Loucy (cell line): ENCODE data around the gene FAM76B.

ENCODE experiments used
- H2AFZ ChIP-seq: fragments of 200-600 bp; sonication (generic); 2 replicates; pipeline ENCODE4 v1.6.0; 2016; ENCODE audit warnings: antibody characterized with exemption, mild to moderate bottlenecking, low read length, moderate library complexity
- H3F3A ChIP-seq: fragments of 200-600 bp; 2 replicates; pipeline ENCODE4 v1.6.0; 2016; ENCODE audit warnings: antibody characterized with exemption, low read depth, mild to moderate bottlenecking
- H3K27me3 ChIP-seq: fragments of 200-600 bp; sonication (generic); 2 replicates; pipeline ENCODE4 v1.6.1; 2014; ENCODE audit warnings: low read length, mild to moderate bottlenecking; ENCODE audit not compliant: insufficient read depth, poor library complexity, severe bottlenecking
- H3K36me3 ChIP-seq: fragments of 200-600 bp; sonication (generic); 2 replicates; pipeline ENCODE4 v1.6.1; 2016; ENCODE audit warnings: low read length; ENCODE audit not compliant: insufficient read depth
- H3K4me1 ChIP-seq: fragments of 200-600 bp; sonication (generic); 2 replicates; pipeline ENCODE4 v1.5.1; 2014; ENCODE audit warnings: low read length, mild to moderate bottlenecking; ENCODE audit not compliant: insufficient read depth, poor library complexity, severe bottlenecking
- H3K4me2 ChIP-seq: fragments of 200-600 bp; sonication (generic); 2 replicates; pipeline ENCODE4 v1.6.0; 2014; ENCODE audit warnings: antibody characterized with exemption, low read length, low read depth, mild to moderate bottlenecking; ENCODE audit not compliant: poor library complexity, severe bottlenecking
- H3K4me3 ChIP-seq: fragments of 200-600 bp; sonication (generic); 2 replicates; pipeline ENCODE4 v1.5.1; 2014; ENCODE audit warnings: low read length, mild to moderate bottlenecking, mixed read lengths; ENCODE audit not compliant: poor library complexity, severe bottlenecking
- H3K79me2 ChIP-seq: fragments of 200-600 bp; sonication (generic); 2 replicates; pipeline ENCODE4 v1.6.1; 2014; ENCODE audit warnings: low read length; ENCODE audit not compliant: insufficient read depth
- H3K9ac ChIP-seq: fragments of 200-600 bp; sonication (generic); 2 replicates; pipeline ENCODE4 v1.6.0; 2014; ENCODE audit warnings: mild to moderate bottlenecking, low read depth, low read length, moderate library complexity; ENCODE audit not compliant: poor library complexity, severe bottlenecking
- H3K9me2 ChIP-seq: fragments of 200-600 bp; sonication (generic); replicated peaks from 2 replicates; pipeline ENCODE4 v1.6.1; 2016; ENCODE audit warnings: low read depth, low read length, mixed read lengths
- H3K9me3 ChIP-seq: fragments of 200-600 bp; sonication (generic); 2 replicates; pipeline ENCODE4 v1.6.1; 2014; ENCODE audit warnings: mild to moderate bottlenecking, antibody characterized with exemption, low read length, low read depth; ENCODE audit not compliant: insufficient read depth
- H4K20me1 ChIP-seq: fragments of 200-600 bp; sonication (generic); 2 replicates; pipeline ENCODE4 v1.6.0; 2014; ENCODE audit warnings: antibody characterized with exemption, low read length, mild to moderate bottlenecking; ENCODE audit not compliant: insufficient read depth, poor library complexity, severe bottlenecking
- EZH2phosphoT487 ChIP-seq: fragments of 200-600 bp; IDR thresholded peaks from 2 replicates; pipeline ENCODE4 v1.6.1; 2018; ENCODE audit warnings: antibody characterized with exemption, mild to moderate bottlenecking, moderate library complexity, borderline replicate concordance
- TF ChIP-seq, protein P1 (sequence below): fragments of 200-600 bp; sonication (generic); conservative IDR thresholded peaks from 2 replicates; pipeline ENCODE4 v1.5.1; 2014; ENCODE audit warnings: mild to moderate bottlenecking, antibody characterized with exemption, low read length

The FAM76B gene

DNA sequence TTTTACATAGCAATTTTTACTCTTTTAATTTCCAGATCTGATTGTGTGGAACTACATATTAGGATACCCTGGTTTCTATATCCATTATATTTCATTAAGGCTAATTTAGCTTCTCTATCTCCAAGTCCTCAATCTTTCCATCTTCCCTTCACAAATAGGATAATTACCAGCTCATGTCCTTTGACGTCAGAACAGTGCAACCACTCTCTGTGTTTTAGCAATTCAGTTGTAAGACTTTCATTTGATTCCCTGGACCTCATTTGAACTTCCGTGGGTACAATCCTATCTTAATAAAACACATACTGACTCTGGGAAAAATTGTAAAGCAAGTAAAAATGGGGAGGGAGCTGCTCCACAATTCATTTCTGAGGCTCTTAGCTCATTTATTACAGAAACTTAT, 52.8 kb downstream of the FAM76B start:
- no peaks in the 10 kb centered on the region for H4K20me1 ChIP-seq
- H2AFZ ChIP-seq: no peak overlapping the region

DNA sequence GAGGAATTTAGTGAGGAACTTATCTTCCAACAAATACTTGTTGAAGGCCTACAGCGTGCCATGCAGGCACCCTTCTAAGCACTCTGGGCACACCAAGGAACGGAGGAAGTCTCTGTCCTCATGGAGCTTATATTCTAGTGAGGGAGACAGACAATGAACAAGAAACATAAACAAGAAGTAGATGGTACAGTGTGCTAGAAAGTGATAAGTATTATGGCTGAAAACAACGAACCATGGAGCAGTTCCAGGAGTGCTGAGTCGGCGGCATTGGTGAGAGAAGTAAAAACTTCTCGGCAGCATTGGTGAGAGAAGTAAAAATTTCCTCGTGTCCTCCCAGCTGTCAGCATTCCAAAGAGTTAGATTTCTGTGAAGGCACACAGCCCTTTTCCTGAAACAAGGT, 53.2 kb downstream of the FAM76B start:
- Histone ChIP-seq H3K36me3 (no peaks in the 10 kb centered on the region), H3K4me1 (peaks cover 50% of the 10 kb centered on the region), H3K27me3 (no peaks in the 10 kb centered on the region), H3K9me3 (no peaks in the 10 kb centered on the region), H3K9me2 (no peaks in the 10 kb centered on the region), H3K79me2 (no peaks in the 10 kb centered on the region), H2AFZ (no peak overlapping the region), H3K4me3 (no peak overlapping the region), H3K9ac (no peak overlapping the region), H3K4me2 (no peak overlapping the region), H4K20me1 (no peaks in the 10 kb centered on the region), H3F3A (peaks cover 12% of the 10 kb centered on the region)
- TF ChIP-seq, protein P1, sequence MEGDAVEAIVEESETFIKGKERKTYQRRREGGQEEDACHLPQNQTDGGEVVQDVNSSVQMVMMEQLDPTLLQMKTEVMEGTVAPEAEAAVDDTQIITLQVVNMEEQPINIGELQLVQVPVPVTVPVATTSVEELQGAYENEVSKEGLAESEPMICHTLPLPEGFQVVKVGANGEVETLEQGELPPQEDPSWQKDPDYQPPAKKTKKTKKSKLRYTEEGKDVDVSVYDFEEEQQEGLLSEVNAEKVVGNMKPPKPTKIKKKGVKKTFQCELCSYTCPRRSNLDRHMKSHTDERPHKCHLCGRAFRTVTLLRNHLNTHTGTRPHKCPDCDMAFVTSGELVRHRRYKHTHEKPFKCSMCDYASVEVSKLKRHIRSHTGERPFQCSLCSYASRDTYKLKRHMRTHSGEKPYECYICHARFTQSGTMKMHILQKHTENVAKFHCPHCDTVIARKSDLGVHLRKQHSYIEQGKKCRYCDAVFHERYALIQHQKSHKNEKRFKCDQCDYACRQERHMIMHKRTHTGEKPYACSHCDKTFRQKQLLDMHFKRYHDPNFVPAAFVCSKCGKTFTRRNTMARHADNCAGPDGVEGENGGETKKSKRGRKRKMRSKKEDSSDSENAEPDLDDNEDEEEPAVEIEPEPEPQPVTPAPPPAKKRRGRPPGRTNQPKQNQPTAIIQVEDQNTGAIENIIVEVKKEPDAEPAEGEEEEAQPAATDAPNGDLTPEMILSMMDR: no peak
- no peak for TF ChIP-seq EZH2phosphoT487

More for the DNA sequence above, 52.8 kb downstream of the FAM76B start:
- no peak overlapping the region for H3K4me3 ChIP-seq
- no peak overlapping the region for H3K4me2 ChIP-seq
- no peaks in the 10 kb centered on the region for H3K36me3 ChIP-seq
- no peaks in the 10 kb centered on the region for H3K9me2 ChIP-seq
- no peaks in the 10 kb centered on the region for H3K9me3 ChIP-seq
- peaks cover 49% of the 10 kb centered on the region for H3K4me1 ChIP-seq
- peaks cover 12% of the 10 kb centered on the region for H3F3A ChIP-seq
- no peaks in the 10 kb centered on the region for H3K79me2 ChIP-seq
- no peak overlapping the region for H3K9ac ChIP-seq
- no peaks in the 10 kb centered on the region for H3K27me3 ChIP-seq
- TF ChIP-seq, protein P1: no peak
- TF ChIP-seq EZH2phosphoT487: no peak

DNA sequence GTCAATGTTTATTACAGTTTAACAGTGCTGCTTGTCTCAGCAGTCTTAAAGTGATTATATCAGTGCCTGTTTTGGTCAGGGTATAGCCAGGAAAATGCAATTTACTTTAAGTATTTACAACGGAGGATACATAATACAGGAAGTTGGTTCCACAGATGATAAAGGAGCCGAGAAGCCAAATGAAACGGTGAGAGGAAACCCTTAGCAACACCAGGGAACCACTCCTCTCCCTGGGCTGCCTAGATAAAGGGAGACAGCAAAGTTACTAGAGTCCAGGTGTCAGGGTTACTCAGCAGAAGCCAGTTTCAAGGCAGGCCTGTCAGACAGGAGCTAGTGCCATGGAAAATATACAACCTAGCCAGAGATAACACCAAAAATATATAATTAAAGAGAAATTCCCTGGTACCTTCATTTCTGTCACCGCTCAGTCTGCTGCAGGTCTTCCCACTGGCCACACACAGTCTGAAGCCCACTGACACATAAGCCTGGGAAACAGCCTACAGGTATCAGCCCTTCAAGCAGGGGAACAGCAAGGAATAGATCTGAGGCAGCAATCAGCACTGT, 55.5 kb downstream of the FAM76B start:
- no peak overlapping the region for H2AFZ ChIP-seq
- no peaks in the 10 kb centered on the region for H3K9me2 ChIP-seq
- TF ChIP-seq, protein P1: no peak
- TF ChIP-seq EZH2phosphoT487: peak; percentile 41; the same call in 1 of the 2 replicates
- H3K9me3 ChIP-seq: no peaks in the 10 kb centered on the region
- H3F3A ChIP-seq: peaks cover 12% of the 10 kb centered on the region
- no peaks in the 10 kb centered on the region for H3K36me3 ChIP-seq
- H3K9ac ChIP-seq: peak overlapping the region; percentile 64
- no peaks in the 10 kb centered on the region for H4K20me1 ChIP-seq
- H3K27me3 ChIP-seq: no peaks in the 10 kb centered on the region
- peak overlapping the region; percentile 85 for H3K4me2 ChIP-seq
- peak overlapping the region; percentile 63 for H3K4me3 ChIP-seq
- peaks cover 59% of the 10 kb centered on the region for H3K4me1 ChIP-seq
- H3K79me2 ChIP-seq: no peaks in the 10 kb centered on the region
